Measurements from ENCODE around the gene SF3A2.
"Not testable (repeated sequence)": the region's sequence is repeated elsewhere in the genome, so short reads cannot be mapped to it uniquely, and the experiment has no call there.

SF3A2 gene

GRCh38 chr19:2200624-2201294 is 35.9 kb upstream of the SF3A2 start:
- H3K9me3 ChIP-seq (ENCODE audit: control insufficient read depth, insufficient read depth, low read depth, low read length); H3K4me1 ChIP-seq (ENCODE audit: control insufficient read depth, insufficient read depth, low read length); CTCF ChIA-PET; H3K4me3 ChIP-seq (ENCODE audit: low read depth, low read length); H3K27ac ChIP-seq (ENCODE audit: extremely low read depth, low read depth, low read length); POLR2A ChIA-PET: not testable (repeated sequence)
- H3K36me3 ChIP-seq (ENCODE audit: control insufficient read depth in 2 of 2, insufficient read depth in 1 of 2, low read length in 2 of 2): peaks cover 4 to 43% of the 10 kb centered on the region in 2 experiments; a peak in 2 of 3 replicates
- TF ChIP-seq ZNF366 (tag by site-specific recombination; conservative IDR thresholded peaks at IDR 0.05) (peak; percentile 12; the same call in 1 of the 2 replicates), WT1 (tag by site-specific recombination; IDR thresholded peaks at IDR 0.05) (peak; percentile 95)

GRCh38 chr19:2201473-2202148 is 35.0 kb upstream of the SF3A2 start:
- POLR2A ChIA-PET: no interaction called here
- no peaks in the 10 kb centered on the region for H3K4me1 ChIP-seq (ENCODE audit: control insufficient read depth, insufficient read depth, low read length)
- TF ChIP-seq ZNF530 (tag by site-specific recombination; IDR thresholded peaks at IDR 0.05; ENCODE audit: low read depth) (no peak), ZNF202 (tag by site-specific recombination; IDR thresholded peaks at IDR 0.05; ENCODE audit: borderline replicate concordance) (no peak), ZBTB1 (tag by site-specific recombination; IDR thresholded peaks at IDR 0.05) (no peak), ZBTB21 (tag by site-specific recombination; IDR thresholded peaks at IDR 0.05) (no peak), ZNF223 (tag by site-specific recombination; IDR thresholded peaks at IDR 0.05) (no peak), ZNF555 (tag by site-specific recombination; conservative IDR thresholded peaks at IDR 0.05) (no peak), KLF8 (tag by site-specific recombination; IDR thresholded peaks at IDR 0.05) (no peak), ZNF184 (tag by site-specific recombination; IDR thresholded peaks at IDR 0.05) (no peak), ZNF112 (tag by site-specific recombination; IDR thresholded peaks at IDR 0.05) (no peak), ZSCAN5A (tag by site-specific recombination; IDR thresholded peaks at IDR 0.05) (no peak), ZNF404 (tag by site-specific recombination; IDR thresholded peaks at IDR 0.05) (no peak), BCL11B (tag by site-specific recombination; IDR thresholded peaks at IDR 0.05; ENCODE audit: low read depth) (no peak), ZNF302 (tag by site-specific recombination; IDR thresholded peaks at IDR 0.05; ENCODE audit: low read depth) (no peak)
- no peaks in the 10 kb centered on the region for H3K9me3 ChIP-seq (ENCODE audit: control insufficient read depth, insufficient read depth, low read depth, low read length)
- H3K27ac ChIP-seq (ENCODE audit: extremely low read depth, low read depth, low read length): no peak overlapping the region
- CTCF ChIA-PET: interaction anchor here (1.2 kb wide), 1 partner anchor 34 kb away, joined by 6 read pairs; the partner anchor contains the start of gene PLEKHJ1
- no peak overlapping the region for H3K4me3 ChIP-seq (ENCODE audit: low read depth, low read length)
- H3K36me3 ChIP-seq (ENCODE audit: control insufficient read depth in 2 of 2, insufficient read depth in 1 of 2, low read length in 2 of 2): peaks cover 4 to 39% of the 10 kb centered on the region in 2 experiments; a peak in 2 of 3 replicates

- ChIA-PET CTCF (interaction anchor here (1.2 kb wide), 1 partner anchor 34 kb away, joined by 6 read pairs; the partner anchor contains the start of gene PLEKHJ1), POLR2A (no interaction called here)
- TF ChIP-seq EGR2 (tag by site-specific recombination; IDR thresholded peaks at IDR 0.05; ENCODE audit: low read depth) (peak; percentile 88), AEBP2 (tag by site-specific recombination; IDR thresholded peaks at IDR 0.05; ENCODE audit: borderline replicate concordance) (no peak), ZNF362 (tag by site-specific recombination; IDR thresholded peaks at IDR 0.05) (no peak), ZNF121 (tag by site-specific recombination; IDR thresholded peaks at IDR 0.05) (no peak), ZIC2 (tag by site-specific recombination; IDR thresholded peaks at IDR 0.05) (no peak), ZXDB (tag by site-specific recombination; IDR thresholded peaks at IDR 0.05) (no peak), ZNF175 (tag by site-specific recombination; IDR thresholded peaks at IDR 0.05) (no peak), ZNF146 (tag by site-specific recombination; IDR thresholded peaks at IDR 0.05) (no peak), ZNF140 (tag by site-specific recombination; IDR thresholded peaks at IDR 0.05) (no peak), ZFHX2 (tag by site-specific recombination; conservative IDR thresholded peaks at IDR 0.05) (peak; percentile 74)
- Histone ChIP-seq H3K36me3 (ENCODE audit: control insufficient read depth in 2 of 2, insufficient read depth in 1 of 2, low read length in 2 of 2) (peaks cover 4 to 42% of the 10 kb centered on the region in 2 experiments; a peak in 2 of 3 replicates), H3K4me1 (ENCODE audit: control insufficient read depth, insufficient read depth, low read length) (no peaks in the 10 kb centered on the region), H3K27ac (ENCODE audit: extremely low read depth, low read depth, low read length) (no peak overlapping the region), H3K9me3 (ENCODE audit: control insufficient read depth, insufficient read depth, low read depth, low read length) (no peaks in the 10 kb centered on the region), H3K4me3 (ENCODE audit: low read depth, low read length) (no peak overlapping the region)
Measured at GRCh38 chr19:2202366-2202765, 34.3 kb upstream of the SF3A2 start.
